ENCODE data around the gene MEPCE.

The MEPCE gene

GRCh38 chr7:100455206-100455605 lies 25.6 kb downstream of the MEPCE start:
- Mint-ChIP-seq H3K27ac (peak overlapping the region; percentile 69), H3K36me3 (ENCODE audit: low read depth) (peaks cover 16% of the 10 kb centered on the region)
- DNase-seq, result no peak

GRCh38 chr7:100456562-100456961 lies 26.9 kb downstream of the MEPCE start:
- Mint-ChIP-seq H3K9me3 (peaks cover 4% of the 10 kb centered on the region), H3K36me3 (ENCODE audit: low read depth) (peaks cover 16% of the 10 kb centered on the region), H3K27ac (no peak overlapping the region), H3K27me3 (ENCODE audit: low read depth, poor library complexity) (peaks cover 10% of the 10 kb centered on the region), H3K4me1 (peaks cover 10% of the 10 kb centered on the region), H3K4me3 (no peak overlapping the region)
- no peak for TF ChIP-seq CTCF (IDR thresholded peaks at IDR 0.05)
- DNase-seq, result no peak

More at GRCh38 chr7:100455206-100455605, 25.6 kb downstream of the MEPCE start:
- Mint-ChIP-seq H3K4me3 (no peak overlapping the region), H3K4me1 (peaks cover 10% of the 10 kb centered on the region), H3K9me3 (peaks cover 4% of the 10 kb centered on the region), H3K27me3 (ENCODE audit: low read depth, poor library complexity) (peaks cover 16% of the 10 kb centered on the region)
- no peak for TF ChIP-seq CTCF (IDR thresholded peaks at IDR 0.05)

- H3K4me1 Mint-ChIP-seq, result peaks cover 10% of the 10 kb centered on the region
- no peak overlapping the region for H3K4me3 Mint-ChIP-seq
- H3K36me3 Mint-ChIP-seq (ENCODE audit: low read depth), result peaks cover 20% of the 10 kb centered on the region
- no peak overlapping the region for H3K27ac Mint-ChIP-seq
- DNase-seq, result no peak
- TF ChIP-seq CTCF (IDR thresholded peaks at IDR 0.05), result no peak
- peaks cover 8% of the 10 kb centered on the region for H3K27me3 Mint-ChIP-seq (ENCODE audit: low read depth, poor library complexity)
- peaks cover 4% of the 10 kb centered on the region for H3K9me3 Mint-ChIP-seq
Measured at GRCh38 chr7:100457033-100457432, 27.4 kb downstream of the MEPCE start.

- Mint-ChIP-seq H3K27ac (peak within 1 kb of the TSS; percentile 19), H3K9me3 (no peaks in the 10 kb centered on the region), H3K27me3 (ENCODE audit: low read depth, poor library complexity) (no peaks in the 10 kb centered on the region), H3K36me3 (ENCODE audit: low read depth) (peaks cover 9% of the 10 kb centered on the region), H3K4me1 (peaks cover 15% of the 10 kb centered on the region), H3K4me3 (no peak within 1 kb of the TSS)
- no peak for DNase-seq
- no peak for TF ChIP-seq CTCF (IDR thresholded peaks at IDR 0.05)
Measured at GRCh38 chr7:100464210-100464660, 34.6 kb downstream of the MEPCE start, which contains the start of gene SPACDR. TSS of gene SPACDR (minus strand) at chr7:100464260. CDS start at chr7:100464025, 235 bp downstream.

- H3K27me3 Mint-ChIP-seq (ENCODE audit: low read depth, poor library complexity), result no peaks in the 10 kb centered on the region
- DNase-seq, result no peak
- no peak overlapping the region for H3K27ac Mint-ChIP-seq
- no peaks in the 10 kb centered on the region for H3K9me3 Mint-ChIP-seq
- no peak overlapping the region for H3K4me3 Mint-ChIP-seq
- peaks cover 4% of the 10 kb centered on the region for H3K36me3 Mint-ChIP-seq (ENCODE audit: low read depth)
- no peak for TF ChIP-seq CTCF (IDR thresholded peaks at IDR 0.05)
- H3K4me1 Mint-ChIP-seq, result peaks cover 15% of the 10 kb centered on the region
Measured at GRCh38 chr7:100464791-100465190, 35.2 kb downstream of the MEPCE start.

GRCh38 chr7:100465299-100465698 lies 35.7 kb downstream of the MEPCE start:
- no peak for TF ChIP-seq CTCF (IDR thresholded peaks at IDR 0.05)
- DNase-seq, result no peak
- Mint-ChIP-seq H3K36me3 (ENCODE audit: low read depth) (peaks cover 4% of the 10 kb centered on the region), H3K27ac (no peak overlapping the region), H3K27me3 (ENCODE audit: low read depth, poor library complexity) (no peaks in the 10 kb centered on the region), H3K4me1 (peaks cover 15% of the 10 kb centered on the region), H3K4me3 (no peak overlapping the region), H3K9me3 (no peaks in the 10 kb centered on the region)

Data from nephron progenitor cell (in vitro differentiated cells).